ENCODE data around the gene PRORP.

- TF ChIP-seq FOXK1 (CRISPR knock-in tag; IDR thresholded peaks at IDR 0.05) = no peak
- no peak for TF ChIP-seq MAX (CRISPR knock-in tag; IDR thresholded peaks at IDR 0.05)
These were observed 31.7 kb downstream of the PRORP start for GRCh38 chr14:35154016-35154415.

Measured in WTC11 (cell line).